HG02840 (cell line): ENCODE measurements around the gene IL6ST.

Source experiments
- ATAC-seq: cut with Tn5 transposase; IDR thresholded peaks from one replicate; pipeline ENCODE4 v1.9.1; 2021; ENCODE audit warnings: mild to moderate bottlenecking, moderate library complexity, moderate number of reproducible peaks; ENCODE audit not compliant: unreplicated experiment, low FRiP score

Gene IL6ST

DNA sequence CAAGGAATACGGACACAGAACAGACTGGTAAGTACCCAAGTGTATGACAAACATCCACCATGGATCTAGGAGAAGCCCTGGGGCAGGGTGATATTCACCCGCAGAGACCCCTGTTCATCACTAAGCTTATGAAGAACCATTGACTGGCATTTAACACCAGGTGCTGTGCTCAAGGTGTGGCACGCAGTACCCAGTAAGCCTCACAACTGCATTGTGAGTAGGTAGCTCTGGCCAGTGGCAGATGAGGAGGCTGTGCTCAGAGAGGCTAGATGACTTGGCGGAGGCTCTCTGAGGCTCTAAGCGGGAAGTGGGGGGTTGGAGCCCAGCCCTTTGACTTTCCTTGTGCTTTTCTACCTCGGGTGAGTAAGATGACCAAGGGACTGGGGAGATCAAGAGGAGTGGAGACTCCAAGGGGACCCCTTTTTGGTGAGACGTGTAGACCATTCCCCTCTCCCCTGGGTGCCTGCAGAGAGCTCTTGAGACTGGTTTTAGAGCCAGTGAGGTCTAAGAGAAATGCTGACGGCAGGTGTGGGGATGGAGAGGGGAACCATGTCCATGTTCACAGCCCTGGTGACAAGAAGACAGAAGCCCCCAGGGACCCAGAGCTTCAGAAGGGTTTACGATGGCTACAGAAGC, 70.8 kb downstream of the IL6ST start:
- ATAC-seq, result no peak

DNA sequence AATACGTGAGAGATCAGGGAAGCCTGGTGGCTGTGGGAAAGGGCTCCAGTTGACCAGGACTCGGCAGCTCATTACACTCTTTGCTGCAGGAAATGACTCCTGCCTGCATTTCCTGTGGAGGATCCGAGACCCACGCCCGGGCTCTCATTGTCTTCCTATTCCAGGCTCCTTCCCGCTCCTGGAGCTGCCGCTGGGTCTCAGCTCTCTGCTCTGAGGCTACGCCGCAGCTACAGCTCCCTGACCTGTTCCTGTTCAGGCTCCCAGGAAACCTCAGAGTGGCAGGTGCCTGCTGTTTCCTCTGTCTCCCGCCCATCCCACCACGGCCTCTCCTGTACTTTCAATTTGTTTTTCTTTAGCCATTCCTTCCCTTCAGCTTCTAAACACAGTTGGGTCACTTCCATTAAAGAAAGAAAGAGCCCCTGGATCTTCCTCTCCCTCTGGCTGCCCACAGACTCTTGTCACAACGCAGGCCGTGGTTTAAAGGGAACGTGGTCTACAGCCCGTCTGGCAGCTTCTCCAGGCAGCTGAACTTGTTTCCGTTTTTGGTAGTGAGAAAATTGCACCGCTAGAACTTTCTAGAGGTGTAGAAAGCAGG, 71.5 kb downstream of the IL6ST start:
- no peak for ATAC-seq

DNA sequence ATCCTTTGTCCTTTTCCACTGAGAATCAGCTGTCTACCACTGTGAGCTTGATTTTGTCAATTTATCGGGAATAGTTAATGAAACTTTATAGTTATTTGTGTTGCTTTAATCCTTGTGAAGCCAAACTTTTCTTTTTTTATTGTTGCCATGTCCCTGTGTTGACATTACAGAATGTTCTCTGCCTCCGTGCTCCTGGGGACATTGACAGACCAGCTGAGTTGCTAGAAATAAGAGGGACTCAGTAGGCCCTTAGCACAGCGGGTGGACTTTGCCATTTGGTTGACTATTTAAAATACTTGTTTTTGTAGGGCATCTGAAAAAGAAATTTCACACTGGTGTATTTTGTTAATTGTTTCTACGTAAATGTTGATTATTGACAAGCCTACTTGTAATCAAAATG, 73.1 kb downstream of the IL6ST start:
- no peak for ATAC-seq

DNA sequence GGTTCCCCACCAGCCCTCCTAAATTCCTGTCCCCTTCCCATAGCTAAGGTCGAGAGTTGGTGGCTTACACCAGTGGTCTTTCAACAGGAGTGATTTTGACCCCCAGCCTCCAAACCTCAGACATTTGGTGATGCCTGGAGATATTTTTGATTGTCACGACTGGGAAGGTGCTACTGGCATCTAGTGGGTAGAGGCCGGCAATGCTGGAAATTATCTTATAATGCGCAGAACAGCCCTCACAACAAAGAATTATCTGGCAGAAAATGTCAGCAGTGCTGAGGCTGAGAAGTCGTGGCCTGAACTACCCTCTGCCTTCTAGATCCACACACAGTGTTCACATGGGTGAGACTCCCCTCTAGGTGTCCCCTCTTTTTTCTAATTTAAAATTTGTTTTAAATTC, 74.0 kb downstream of the IL6ST start:
- no peak for ATAC-seq

DNA sequence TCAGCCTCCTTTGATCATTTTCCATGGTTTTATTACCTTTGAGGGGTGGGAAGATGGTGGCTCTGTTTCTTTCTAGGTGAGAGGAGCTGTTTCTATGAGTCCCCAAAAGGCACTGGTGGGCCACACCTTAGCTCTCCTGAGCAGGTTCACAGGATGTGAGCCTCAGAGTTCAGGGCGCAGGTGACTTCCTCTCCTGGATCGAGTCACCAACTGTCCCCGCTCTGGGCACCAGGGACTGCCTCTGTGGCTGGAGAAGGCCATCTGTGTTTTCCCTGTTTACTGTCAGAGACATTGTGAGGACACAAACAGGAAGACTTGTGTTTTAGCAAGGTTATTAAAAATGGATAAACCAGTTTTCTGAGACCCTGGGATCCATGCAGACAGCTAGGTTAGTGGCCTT, 75.1 kb downstream of the IL6ST start:
- no peak for ATAC-seq

DNA sequence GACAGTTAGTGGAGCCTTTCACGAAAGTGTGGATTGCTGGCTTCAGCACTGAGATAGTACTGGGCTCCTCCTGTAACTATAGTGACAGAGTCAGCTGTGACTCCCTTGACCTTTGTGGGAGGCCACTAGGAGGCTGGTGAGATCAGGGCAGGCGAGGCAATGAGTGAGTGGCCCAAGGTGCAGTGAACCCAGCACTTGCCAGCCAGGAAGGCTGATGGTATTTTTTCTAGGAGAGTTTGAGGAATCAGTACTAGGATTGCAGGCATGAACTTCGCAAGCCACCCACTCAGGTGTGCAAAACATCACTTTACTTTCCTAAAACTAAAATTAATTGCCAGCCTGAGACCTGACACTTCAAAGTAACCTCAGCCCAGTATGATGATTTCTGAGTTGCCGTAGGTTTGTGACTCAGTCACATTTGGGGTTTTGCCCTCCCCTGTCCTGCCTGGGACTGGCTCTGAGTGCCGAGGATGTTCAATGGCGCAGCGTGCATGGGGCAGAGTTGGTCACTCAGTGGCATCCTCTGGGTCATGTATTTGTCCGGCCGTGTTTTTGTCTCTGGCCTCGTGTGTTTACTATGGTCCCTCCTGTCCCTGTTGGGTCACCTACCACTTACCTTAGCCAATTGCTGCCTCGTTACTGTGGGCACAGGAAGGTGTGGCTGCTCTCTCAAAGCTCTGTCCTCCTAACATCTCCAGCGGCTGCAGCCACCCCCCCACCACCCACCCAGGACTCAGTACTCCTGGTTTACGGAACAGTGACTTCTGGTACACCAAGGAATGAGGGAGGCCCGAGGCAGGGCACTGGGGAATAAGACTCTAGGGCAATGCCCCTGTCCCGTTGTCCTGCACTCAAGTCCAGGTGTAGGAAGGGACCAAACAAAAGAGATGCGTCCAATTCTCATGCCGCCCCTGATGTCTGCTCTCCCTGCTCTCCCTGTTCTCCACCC, 76.4 kb downstream of the IL6ST start:
- no peak for ATAC-seq

DNA sequence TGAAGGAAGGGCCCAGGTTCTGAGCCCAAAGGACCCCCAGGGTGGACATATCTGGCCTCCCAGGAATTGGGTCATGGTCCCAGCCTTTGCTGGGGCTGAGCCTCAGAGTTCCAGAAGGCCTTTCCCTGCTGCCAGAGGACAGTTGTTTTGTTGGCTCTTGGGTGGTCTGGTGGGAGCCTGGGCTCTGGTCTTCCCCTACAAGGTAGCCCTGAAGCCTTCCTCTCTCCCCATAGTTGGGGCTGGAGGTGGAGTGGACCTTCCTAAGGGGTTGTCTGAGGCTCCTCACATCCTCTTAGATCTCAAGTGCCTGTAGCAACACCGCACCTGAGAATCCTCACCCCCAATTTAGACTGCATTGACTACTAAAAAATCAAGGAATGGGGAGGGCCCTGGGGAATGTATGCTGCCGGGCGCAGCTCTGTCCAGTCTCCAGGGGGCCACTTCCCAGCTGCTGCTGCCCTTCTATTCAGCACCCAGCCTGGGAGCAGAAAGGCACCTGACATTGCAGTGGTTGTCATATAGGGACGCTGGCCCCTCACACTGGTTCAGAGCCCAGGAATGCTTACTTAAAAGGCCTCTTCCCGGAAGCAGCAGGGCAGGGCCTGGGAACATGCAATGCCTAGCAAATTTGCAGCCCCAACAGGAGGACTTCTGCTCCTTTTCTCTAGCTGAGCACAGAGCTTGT, 77.2 kb downstream of the IL6ST start:
- ATAC-seq, result no peak

DNA sequence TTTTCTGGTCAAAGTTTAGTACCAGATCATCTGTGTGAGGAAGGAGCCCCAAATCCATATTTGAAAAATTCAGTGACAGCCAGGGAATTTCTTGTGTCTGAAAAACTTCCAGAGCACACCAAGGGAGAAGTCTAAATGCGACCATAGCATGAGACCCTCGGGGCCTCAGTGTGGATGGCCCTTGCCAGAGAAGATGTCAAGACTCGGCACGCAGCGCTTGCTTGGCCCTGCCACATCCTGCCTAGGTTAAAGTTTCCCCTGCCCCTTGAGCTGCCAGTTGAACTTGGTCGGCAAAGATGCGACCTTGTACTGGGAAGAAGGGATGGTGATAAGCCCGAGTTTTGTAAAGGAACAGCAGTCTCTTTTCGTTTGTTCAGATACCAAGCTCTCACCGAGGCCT, 77.8 kb downstream of the IL6ST start:
- ATAC-seq, result no peak

DNA sequence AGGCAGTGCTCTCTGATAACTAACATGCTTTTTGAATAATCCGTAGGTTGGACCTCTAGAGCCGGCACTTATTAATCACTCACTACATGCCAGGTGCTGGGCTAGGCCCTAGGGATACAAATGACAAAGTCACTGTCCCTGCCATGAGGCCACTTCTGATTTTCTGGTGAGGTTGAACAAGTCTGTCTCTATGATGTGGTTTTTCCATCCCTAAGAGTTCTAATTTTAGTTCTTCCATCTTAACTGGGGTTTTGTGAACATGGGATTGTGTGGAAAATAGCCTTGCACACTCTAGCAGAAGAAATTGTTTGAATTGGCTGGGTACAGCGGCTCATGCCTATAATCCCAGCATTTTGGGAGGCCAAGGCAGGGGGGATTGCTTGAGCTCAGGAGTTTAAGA, 79.0 kb downstream of the IL6ST start:
- ATAC-seq, result no peak

DNA sequence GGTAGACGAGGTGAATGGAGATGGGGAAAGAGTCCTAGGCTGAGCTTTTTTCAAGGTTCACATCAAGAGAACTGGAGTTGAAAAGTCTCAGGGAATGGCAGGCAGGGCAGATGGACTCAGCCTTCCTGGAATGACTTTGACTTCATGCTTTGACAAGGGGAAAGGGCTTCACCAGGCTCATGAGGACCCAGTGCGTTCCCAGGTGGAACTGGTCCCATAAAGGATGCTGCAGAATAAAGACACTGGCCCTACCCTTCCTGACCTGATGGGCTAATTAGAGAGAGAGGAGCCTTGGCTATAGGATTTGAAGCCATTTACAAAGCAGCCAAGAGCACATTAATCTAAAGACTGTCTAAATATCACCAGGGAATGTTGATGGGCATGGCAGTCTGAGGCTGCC, 79.8 kb downstream of the IL6ST start:
- no peak for ATAC-seq

DNA sequence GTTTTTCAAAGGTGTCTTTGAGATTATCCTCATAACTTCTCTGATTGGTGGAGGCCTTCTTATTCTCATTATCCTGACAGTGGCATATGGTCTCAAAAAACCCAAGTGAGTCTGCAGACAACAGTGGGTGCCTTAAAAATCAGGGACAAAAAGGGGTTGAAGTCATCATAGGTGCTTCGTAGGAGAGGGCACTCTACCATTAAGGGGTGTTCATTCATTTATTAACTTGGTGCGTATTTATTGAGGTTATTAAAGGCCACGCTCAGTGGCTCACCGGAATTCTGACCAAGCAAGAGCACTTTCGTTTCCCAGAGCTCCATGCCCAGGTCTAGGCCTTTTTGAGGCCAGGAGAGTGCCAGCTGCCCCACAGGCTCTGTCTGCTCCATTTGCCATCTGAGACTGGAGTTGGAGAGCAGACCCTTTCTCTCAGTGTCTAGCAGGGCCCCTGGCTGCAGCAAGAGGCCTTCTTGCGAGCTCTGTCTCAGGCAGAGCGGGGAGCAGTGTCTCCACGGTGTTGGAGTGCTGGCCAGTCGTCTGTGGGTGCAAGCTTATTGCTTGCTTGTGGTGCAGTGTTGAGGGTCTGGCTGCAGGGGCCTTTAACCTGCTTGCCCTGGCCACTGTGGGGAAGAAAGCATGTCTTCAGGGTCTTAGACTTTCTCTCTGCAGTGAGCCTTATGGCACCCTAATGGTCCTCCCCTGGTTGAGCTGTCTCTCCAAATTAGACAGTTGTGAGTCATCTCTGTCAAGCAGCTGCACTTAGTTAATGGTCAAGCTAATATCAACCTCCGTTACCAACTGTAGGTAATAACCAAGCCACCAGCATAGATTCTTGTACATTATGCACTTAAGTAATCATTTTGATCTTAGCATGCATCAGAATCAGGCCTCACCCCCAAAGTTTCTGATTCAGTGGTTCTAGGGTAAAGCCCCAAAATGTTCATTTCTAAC, 81.0 kb downstream of the IL6ST start:
- ATAC-seq, result peak; percentile 87

DNA sequence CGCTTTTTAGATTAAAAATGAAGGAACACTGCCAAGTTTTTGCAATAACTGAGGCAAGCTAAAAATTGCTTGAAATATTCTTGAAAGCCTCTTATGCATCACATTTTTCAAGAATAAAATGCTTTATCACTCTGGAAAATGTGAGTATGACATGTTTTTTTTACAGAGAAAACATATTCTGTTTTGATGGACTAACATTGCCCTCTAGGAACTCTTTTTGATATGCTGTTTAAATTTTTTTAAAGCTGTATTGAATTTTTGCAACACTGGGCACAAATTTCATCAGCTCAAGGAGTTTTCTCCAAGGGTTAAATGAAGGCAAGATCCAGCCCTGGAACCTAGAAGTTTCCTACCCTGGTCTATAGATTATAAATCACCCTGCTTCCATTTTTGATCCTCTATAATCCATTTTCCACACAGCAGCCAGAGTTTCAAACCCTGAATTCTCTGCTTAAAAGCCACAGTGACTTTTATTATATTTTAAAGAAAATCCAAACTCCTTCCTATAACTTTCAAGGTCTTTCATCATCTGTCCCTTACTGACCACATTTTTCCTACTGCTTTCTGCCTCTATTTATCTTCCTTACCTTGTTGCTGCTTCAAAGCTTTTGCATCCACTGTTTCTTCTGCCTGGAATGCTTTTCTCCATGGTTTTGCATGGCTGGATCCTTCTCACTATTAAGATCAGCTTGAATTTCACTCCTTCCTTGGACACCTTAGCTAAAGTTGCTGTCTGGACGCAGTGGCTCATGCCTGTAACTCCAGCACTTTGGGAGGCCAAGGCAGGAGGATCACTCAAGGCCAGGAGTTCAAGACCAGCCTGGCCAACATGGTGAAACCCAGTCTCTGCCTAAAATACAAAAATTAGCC, 82.7 kb downstream of the IL6ST start:
- no peak for ATAC-seq

DNA sequence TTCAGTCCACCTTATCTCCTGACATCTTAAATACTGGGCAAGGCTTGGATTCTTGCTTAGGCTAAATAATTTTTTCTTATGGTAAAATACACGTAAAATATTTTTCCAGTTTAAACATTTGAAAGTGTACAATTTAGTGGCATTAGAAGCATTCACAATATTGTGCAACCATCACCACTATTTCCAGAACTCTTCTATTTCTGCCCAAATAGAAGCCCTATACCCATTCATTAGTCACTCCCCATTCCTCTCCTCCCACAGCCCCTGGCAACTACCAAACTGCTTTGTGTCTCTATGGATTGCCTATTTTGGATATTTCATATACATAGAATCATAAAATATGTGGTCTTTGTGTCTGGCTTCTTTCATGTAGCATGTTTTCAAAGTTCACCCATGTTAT, 86.0 kb downstream of the IL6ST start:
- no peak for ATAC-seq

DNA sequence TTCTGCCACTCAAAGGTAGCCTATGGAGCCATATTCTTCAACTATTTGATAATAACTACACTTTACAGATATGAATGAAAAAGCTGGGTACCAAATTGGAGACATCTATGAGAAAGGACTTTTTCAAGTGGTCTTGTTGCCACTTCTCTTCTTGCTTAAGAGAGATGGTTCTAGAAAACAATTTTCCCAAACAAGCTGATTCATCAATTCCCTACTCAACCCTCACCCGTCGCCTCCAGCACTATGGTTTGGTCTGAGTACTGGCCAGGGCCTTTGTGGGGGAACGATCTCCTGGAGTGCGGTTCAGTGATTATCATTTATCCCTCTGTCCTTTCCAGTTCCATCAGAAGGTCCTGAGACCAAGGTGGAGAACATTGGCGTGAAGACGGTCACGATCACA, 86.8 kb downstream of the IL6ST start:
- ATAC-seq, result no peak

DNA sequence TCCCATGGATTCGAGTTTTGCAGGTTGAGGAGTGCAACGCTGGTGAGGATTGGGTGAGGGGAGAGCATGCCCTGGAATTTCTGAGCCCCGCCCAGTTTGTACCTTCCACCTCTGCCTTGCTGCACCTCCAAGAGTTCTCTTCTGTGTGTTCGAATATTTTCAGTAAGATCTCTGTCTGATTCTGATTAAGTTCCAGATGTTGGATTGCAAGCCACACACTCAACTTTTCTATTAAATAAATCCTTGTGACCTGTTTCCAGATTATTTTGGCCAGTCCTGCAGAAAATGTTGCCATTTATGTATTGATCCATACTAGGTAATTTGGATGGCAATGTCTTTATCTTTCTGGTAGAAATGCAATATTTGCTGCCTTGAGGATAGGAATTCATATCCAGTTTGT, 89.5 kb downstream of the IL6ST start:
- no peak for ATAC-seq

DNA sequence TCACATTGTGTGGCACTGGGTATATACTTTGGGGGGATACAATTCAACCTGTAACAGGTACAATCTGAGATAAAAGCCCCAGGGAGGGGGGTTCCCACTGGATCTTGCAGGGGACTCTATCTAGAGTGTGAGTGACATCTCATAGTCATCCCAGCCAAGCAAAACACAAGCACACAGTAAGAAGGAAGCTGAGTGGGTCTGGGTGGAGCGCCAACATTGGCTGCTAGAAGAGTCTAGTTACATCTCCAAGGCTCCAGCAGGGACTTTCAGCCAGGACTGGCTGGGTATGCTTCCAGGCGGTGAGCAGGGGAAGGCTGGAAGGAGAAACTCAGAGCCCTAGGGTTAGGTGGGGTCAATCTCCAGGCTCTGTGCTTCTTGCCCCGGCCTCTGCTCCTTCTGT, 90.6 kb downstream of the IL6ST start:
- no peak for ATAC-seq

DNA sequence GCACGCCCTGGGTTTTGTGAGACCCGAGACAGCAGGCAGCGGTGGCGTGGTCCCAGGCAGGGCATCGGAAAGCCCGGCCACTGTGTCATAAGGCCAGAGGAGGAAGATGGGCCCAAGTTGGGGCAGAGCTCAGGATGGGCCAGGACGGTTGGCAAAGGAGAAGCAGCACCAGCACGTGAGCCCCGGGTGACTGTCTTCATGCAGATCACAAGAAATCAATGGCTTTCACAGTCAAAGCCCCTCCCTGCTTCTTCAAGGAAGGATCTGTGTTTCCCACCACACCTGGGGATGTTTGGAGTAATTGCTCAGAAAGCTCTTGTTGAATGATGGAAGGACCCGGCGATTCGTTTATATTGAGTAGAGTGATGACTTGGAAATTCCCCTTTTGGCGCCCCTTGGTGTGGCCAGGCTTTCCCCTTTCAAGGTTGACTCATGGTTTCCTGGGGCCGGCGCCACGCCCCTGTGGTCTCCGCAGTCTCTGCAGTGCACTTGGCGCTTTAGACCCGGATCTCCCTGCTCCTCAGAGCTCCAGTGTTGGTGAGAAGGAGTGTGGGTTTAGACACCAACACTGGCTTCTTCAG, 91.6 kb downstream of the IL6ST start:
- peak; percentile 81 for ATAC-seq

DNA sequence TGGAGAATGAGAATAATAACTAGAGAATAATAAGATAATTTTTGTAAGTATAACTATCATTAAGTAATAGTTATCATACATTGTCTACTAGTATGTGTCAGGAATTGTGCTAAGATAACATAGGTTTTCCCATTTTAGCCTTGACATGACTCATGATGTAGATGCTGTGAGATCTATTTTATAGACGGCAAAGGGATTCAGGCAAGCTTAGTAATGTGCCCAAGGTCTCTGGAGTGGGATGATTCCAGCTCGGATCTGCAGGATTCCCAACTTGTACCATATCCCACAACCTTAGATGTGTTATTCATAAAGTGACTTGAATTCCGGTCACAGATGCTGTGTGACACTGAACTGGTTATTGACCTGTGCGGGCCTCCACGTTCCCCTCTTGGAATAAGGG, 92.1 kb downstream of the IL6ST start:
- no peak for ATAC-seq

DNA sequence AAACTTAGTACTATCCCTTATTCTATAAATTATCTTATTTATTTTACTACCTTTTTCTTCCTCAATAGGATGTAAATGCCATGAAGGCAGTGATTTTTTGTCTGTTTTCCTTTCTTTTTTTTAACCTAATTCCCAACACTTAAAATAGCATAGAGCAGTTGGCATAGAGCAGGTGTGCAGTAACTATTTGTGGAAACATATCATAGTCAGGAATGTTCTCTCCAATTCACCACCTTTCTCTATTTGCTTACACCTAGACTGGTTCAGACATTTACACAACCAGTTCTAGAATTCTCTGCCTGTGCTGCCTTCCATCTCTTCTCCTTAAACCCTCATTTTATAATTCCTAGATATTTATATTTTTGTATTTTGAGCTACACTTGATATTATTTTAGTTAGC, 94.0 kb downstream of the IL6ST start:
- no peak for ATAC-seq
